ENCODE data around the gene CEP295NL.
"Not testable (repeated sequence)": the region's sequence is repeated elsewhere in the genome, so short reads cannot be mapped to it uniquely, and the experiment has no call there.

CEP295NL gene

GRCh38 chr17:78915872-78916632, 13.1 kb upstream of the CEP295NL start:
- no peak overlapping the region for H3K4me3 ChIP-seq (ENCODE audit: low read length)
- no peak overlapping the region for H3K9ac ChIP-seq (ENCODE audit: low read length)
- H2AFZ ChIP-seq (ENCODE audit: low read depth, low read length), result no peak overlapping the region
- no peaks in the 10 kb centered on the region for H3K9me3 ChIP-seq (ENCODE audit: insufficient read depth, low read length)
- H4K20me1 ChIP-seq (ENCODE audit: insufficient read depth, low read length), result no peaks in the 10 kb centered on the region
- no peak for TF ChIP-seq CTCF (IDR thresholded peaks at IDR 0.05; ENCODE audit: low read depth, low read length)
- no peak for TF ChIP-seq EZH2phosphoT487 (IDR thresholded peaks at IDR 0.05; ENCODE audit: low read depth)
- H3K4me1 ChIP-seq (ENCODE audit: low read length), result no peaks in the 10 kb centered on the region
- H3K27me3 ChIP-seq (ENCODE audit: low read depth, low read length), result no peaks in the 10 kb centered on the region
- H3K36me3 ChIP-seq (replicated peaks; ENCODE audit: low read depth, low read length), result no peaks in the 10 kb centered on the region
- H3K4me2 ChIP-seq (ENCODE audit: low read length), result no peak overlapping the region
- no peaks in the 10 kb centered on the region for H3K79me2 ChIP-seq (ENCODE audit: low read length)
- no peak overlapping the region for H3K27ac ChIP-seq (ENCODE audit: low read length)

GRCh38 chr17:78913115-78913514, 10.1 kb upstream of the CEP295NL start:
- Histone ChIP-seq H3K9me3 (ENCODE audit: insufficient read depth, low read length) (no peaks in the 10 kb centered on the region), H3K9ac (ENCODE audit: low read length) (no peak overlapping the region), H3K27me3 (ENCODE audit: low read depth, low read length) (no peaks in the 10 kb centered on the region), H4K20me1 (ENCODE audit: insufficient read depth, low read length) (no peaks in the 10 kb centered on the region), H3K4me2 (ENCODE audit: low read length) (no peak overlapping the region), H3K4me1 (ENCODE audit: low read length) (no peaks in the 10 kb centered on the region), H3K4me3 (ENCODE audit: low read length) (no peak overlapping the region), H3K79me2 (ENCODE audit: low read length) (no peaks in the 10 kb centered on the region), H3K27ac (ENCODE audit: low read length) (no peak overlapping the region), H2AFZ (ENCODE audit: low read depth, low read length) (no peak overlapping the region), H3K36me3 (replicated peaks; ENCODE audit: low read depth, low read length) (no peaks in the 10 kb centered on the region)
- no peak for TF ChIP-seq EZH2phosphoT487 (IDR thresholded peaks at IDR 0.05; ENCODE audit: low read depth)
- no peak for TF ChIP-seq CTCF (IDR thresholded peaks at IDR 0.05; ENCODE audit: low read depth, low read length)

DNA sequence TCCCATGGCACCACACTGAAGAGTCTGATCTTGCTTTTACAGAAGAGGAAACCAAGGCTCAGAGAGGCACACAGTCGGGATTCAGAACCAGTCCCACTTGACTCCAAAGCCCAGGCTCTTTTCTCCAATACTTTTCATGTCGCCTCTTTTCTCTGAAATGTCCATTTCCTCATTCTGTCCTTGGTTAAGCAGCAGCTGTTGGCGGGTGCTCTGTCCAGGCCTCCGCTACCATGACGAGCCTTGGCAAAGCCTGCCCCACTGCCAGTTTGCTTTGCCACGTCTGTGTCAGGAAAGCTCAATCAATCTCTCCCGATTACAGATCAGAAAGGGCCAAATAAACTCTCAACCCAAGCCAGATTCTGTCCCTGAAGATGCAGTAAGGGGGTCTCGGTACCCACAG, 9.1 kb upstream of the CEP295NL start:
- Histone ChIP-seq H3K4me1 (ENCODE audit: low read length) (no peaks in the 10 kb centered on the region), H2AFZ (ENCODE audit: low read depth, low read length) (no peak overlapping the region), H3K4me3 (ENCODE audit: low read length) (no peak overlapping the region), H3K27me3 (ENCODE audit: low read depth, low read length) (no peaks in the 10 kb centered on the region), H3K9ac (ENCODE audit: low read length) (no peak overlapping the region), H3K79me2 (ENCODE audit: low read length) (no peaks in the 10 kb centered on the region), H3K27ac (ENCODE audit: low read length) (no peak overlapping the region), H4K20me1 (ENCODE audit: insufficient read depth, low read length) (no peaks in the 10 kb centered on the region), H3K9me3 (ENCODE audit: insufficient read depth, low read length) (no peaks in the 10 kb centered on the region), H3K36me3 (replicated peaks; ENCODE audit: low read depth, low read length) (no peaks in the 10 kb centered on the region), H3K4me2 (ENCODE audit: low read length) (no peak overlapping the region)
- no peak for TF ChIP-seq CTCF (IDR thresholded peaks at IDR 0.05; ENCODE audit: low read depth, low read length)
- no peak for TF ChIP-seq EZH2phosphoT487 (IDR thresholded peaks at IDR 0.05; ENCODE audit: low read depth)

GRCh38 chr17:78911543-78911942, 8.5 kb upstream of the CEP295NL start:
- H3K9me3 ChIP-seq (ENCODE audit: insufficient read depth, low read length); H4K20me1 ChIP-seq (ENCODE audit: insufficient read depth, low read length); H3K9ac ChIP-seq (ENCODE audit: low read length); H3K4me2 ChIP-seq (ENCODE audit: low read length); H3K79me2 ChIP-seq (ENCODE audit: low read length); H2AFZ ChIP-seq (ENCODE audit: low read depth, low read length); H3K27ac ChIP-seq (ENCODE audit: low read length); H3K4me3 ChIP-seq (ENCODE audit: low read length); H3K27me3 ChIP-seq (ENCODE audit: low read depth, low read length); H3K4me1 ChIP-seq (ENCODE audit: low read length); H3K36me3 ChIP-seq (replicated peaks; ENCODE audit: low read depth, low read length): not testable (repeated sequence)
